ENCODE results near the gene DLG2.

- TF ChIP-seq POLR2A (IDR thresholded peaks at IDR 0.05) (no peak), CTCF (IDR thresholded peaks at IDR 0.05) (no peak)
Observed at GRCh38 chr11:83717537-83717936, 1909.6 kb downstream of the DLG2 start.

Data from ovary (tissue), 3 donors.